Superior temporal gyrus (tissue), 1 donor: Measurements from ENCODE around the gene CHAMP1.

Experiments
- DNase-seq: peaks from one replicate; pipeline ENCODE4 v3.0.0-alpha.2; 2016; ENCODE audit errors: extremely low spot score

CHAMP1 gene

GRCh38 chr13:114298866-114299265 is 15.4 kb upstream of the CHAMP1 start:
- no peak for DNase-seq

- DNase-seq: no peak
Observed at GRCh38 chr13:114299604-114300305, 14.5 kb upstream of the CHAMP1 start.

- DNase-seq: no peak
Observed at GRCh38 chr13:114303700-114304327, 10.5 kb upstream of the CHAMP1 start.

GRCh38 chr13:114304346-114305034 is 9.8 kb upstream of the CHAMP1 start:
- DNase-seq: no peak

- DNase-seq: no peak
Observed at GRCh38 chr13:114309086-114309485, 5.2 kb upstream of the CHAMP1 start.

- DNase-seq: no peak
Observed at GRCh38 chr13:114309806-114310410, 4.4 kb upstream of the CHAMP1 start.

GRCh38 chr13:114310956-114311355 is 3.3 kb upstream of the CHAMP1 start:
- no peak for DNase-seq

GRCh38 chr13:114311387-114311786 is 2.9 kb upstream of the CHAMP1 start:
- DNase-seq: no peak

- no peak for DNase-seq
Observed at GRCh38 chr13:114311908-114312307, 2.4 kb upstream of the CHAMP1 start.

GRCh38 chr13:114313061-114313860 is 1.0 kb upstream of the CHAMP1 start:
- no peak for DNase-seq

GRCh38 chr13:114315074-114315785 is 927 bp downstream of the CHAMP1 start:
- no peak for DNase-seq

- DNase-seq: no peak
Observed at GRCh38 chr13:114318624-114319023, 4.3 kb downstream of the CHAMP1 start.

- DNase-seq: no peak
Observed at GRCh38 chr13:114319441-114319913, 5.2 kb downstream of the CHAMP1 start.

GRCh38 chr13:114320065-114320464 is 5.8 kb downstream of the CHAMP1 start:
- DNase-seq: no peak

- no peak for DNase-seq
Observed at GRCh38 chr13:114321256-114321655, 7.0 kb downstream of the CHAMP1 start.

- no peak for DNase-seq
Observed at GRCh38 chr13:114323349-114323748, 9.0 kb downstream of the CHAMP1 start.

- no peak for DNase-seq
Observed at GRCh38 chr13:114324334-114324733, 10.0 kb downstream of the CHAMP1 start.

GRCh38 chr13:114325729-114326128 is 11.4 kb downstream of the CHAMP1 start:
- DNase-seq: no peak

- DNase-seq: no peak
Observed at GRCh38 chr13:114328034-114328433, 13.7 kb downstream of the CHAMP1 start.

- DNase-seq: no peak
Observed at GRCh38 chr13:114328595-114328994, 14.3 kb downstream of the CHAMP1 start.

GRCh38 chr13:114330086-114330485 is 15.8 kb downstream of the CHAMP1 start:
- no peak for DNase-seq
